SK-N-MC (cell line): ENCODE measurements around the gene ARHGAP44.

Source experiments
- EZH2 ChIP-seq: fragments of 200-600 bp; sonication (generic); IDR thresholded peaks from one replicate; pipeline ENCODE4 v1.6.1; 2017; ENCODE audit warnings: antibody characterized with exemption
- FOXP2 ChIP-seq: optimal IDR thresholded peaks from 2 replicates; pipeline ENCODE3; 2011; ENCODE audit warnings: mild to moderate bottlenecking, moderate library complexity; ENCODE audit not compliant: insufficient read depth; ENCODE audit errors: extremely low read length, control extremely low read depth
- POLR2AphosphoS5 ChIP-seq: IDR thresholded peaks from 2 replicates; pipeline ENCODE4 v1.6.1; 2012; ENCODE audit warnings: mild to moderate bottlenecking, low read depth, low read length, borderline replicate concordance

GRCh38 chr17:12936501-12936900 lies 147.2 kb downstream of the ARHGAP44 start:
- no peak for TF ChIP-seq POLR2AphosphoS5
- TF ChIP-seq EZH2: no peak
- TF ChIP-seq FOXP2: no peak
